ENCODE measurements around the gene CERS6.

The CERS6 gene

GRCh38 chr2:168639441-168639898, 183.4 kb downstream of the CERS6 start:
- H3K4me3 ChIP-seq (ENCODE audit: control insufficient read depth, low read depth, low read length), result no peak overlapping the region
- no peak for TF ChIP-seq CTCF (IDR thresholded peaks at IDR 0.05; ENCODE audit: control insufficient read depth, insufficient read depth, low read depth, low read length, missing control alignments)
- peak; percentile 18 for DNase-seq (ENCODE audit: low read depth)

- no peak for DNase-seq (ENCODE audit: low read depth)
- H3K4me3 ChIP-seq (ENCODE audit: control insufficient read depth, low read depth, low read length), result no peak overlapping the region
- no peak for TF ChIP-seq CTCF (IDR thresholded peaks at IDR 0.05; ENCODE audit: control insufficient read depth, insufficient read depth, low read depth, low read length, missing control alignments)
Observed at GRCh38 chr2:168640039-168640438, 184.0 kb downstream of the CERS6 start.

- DNase-seq (ENCODE audit: low read depth), result no peak
- H3K4me3 ChIP-seq (ENCODE audit: control insufficient read depth, low read depth, low read length), result no peak overlapping the region
- TF ChIP-seq CTCF (IDR thresholded peaks at IDR 0.05; ENCODE audit: control insufficient read depth, insufficient read depth, low read depth, low read length, missing control alignments), result no peak
Observed at GRCh38 chr2:168641636-168642035, 185.6 kb downstream of the CERS6 start.

- no peak for TF ChIP-seq CTCF (IDR thresholded peaks at IDR 0.05; ENCODE audit: control insufficient read depth, insufficient read depth, low read depth, low read length, missing control alignments)
- no peak for DNase-seq (ENCODE audit: low read depth)
Observed at GRCh38 chr2:168642873-168643272, 186.8 kb downstream of the CERS6 start.

GRCh38 chr2:168643979-168644378, 187.9 kb downstream of the CERS6 start:
- DNase-seq (ENCODE audit: low read depth), result peak; percentile 14
- no peak for TF ChIP-seq CTCF (IDR thresholded peaks at IDR 0.05; ENCODE audit: control insufficient read depth, insufficient read depth, low read depth, low read length, missing control alignments)
- no peak overlapping the region for H3K4me3 ChIP-seq (ENCODE audit: control insufficient read depth, low read depth, low read length)

More at GRCh38 chr2:168642873-168643272, 186.8 kb downstream of the CERS6 start:
- H3K4me3 ChIP-seq (ENCODE audit: control insufficient read depth, low read depth, low read length), result no peak overlapping the region

GRCh38 chr2:168645696-168646338, 189.7 kb downstream of the CERS6 start:
- no peak for DNase-seq (ENCODE audit: low read depth)
- no peak overlapping the region for H3K4me3 ChIP-seq (ENCODE audit: control insufficient read depth, low read depth, low read length)
- TF ChIP-seq CTCF (IDR thresholded peaks at IDR 0.05; ENCODE audit: control insufficient read depth, insufficient read depth, low read depth, low read length, missing control alignments), result no peak
